Ovary (tissue), 9 donors: Measurements from ENCODE around the gene CPNE9. TPM values are rescaled to one million over a fixed set of nuclear protein-coding genes. Genes with fewer than 3 reads are reported as not detected.

ENCODE experiments used
- DNase-seq, 5 donors: peaks; one replicate each; pipeline ENCODE4 v3.0.0-alpha.2; 2019 to 2020
- H3K27ac ChIP-seq, 2 donors: fragments of 200-600 bp; one replicate each; pipeline versions ENCODE4 v1.5.1 to v1.8.0; 2019 to 2022
- H3K27me3 ChIP-seq: fragments of 200-600 bp; one replicate; pipeline ENCODE4 v1.8.0; 2022
- H3K36me3 ChIP-seq: fragments of 200-600 bp; sonication (generic); one replicate; pipeline ENCODE4 v1.5.1; 2019
- H3K4me1 ChIP-seq: one replicate; pipeline ENCODE4 v1.8.1; 2013; ENCODE audit warnings: mild to moderate bottlenecking, moderate library complexity; ENCODE audit not compliant: insufficient read depth
- H3K4me3 ChIP-seq: fragments of 200-600 bp; sonication (generic); one replicate; pipeline ENCODE4 v1.5.1; 2017
- H3K9me3 ChIP-seq, 2 donors: fragments of 200-600 bp in 1 of 2; sonication (generic) in 1 of 2; one replicate each; pipeline versions ENCODE4 v1.5.1 to v1.8.1; 2013 to 2019; ENCODE audit warnings: mild to moderate bottlenecking in 1 of 2, moderate library complexity in 1 of 2
- EP300 ChIP-seq: sonication (generic); formaldehyde crosslinking; IDR thresholded peaks from one replicate; pipeline ENCODE4 v1.6.1; 2017; ENCODE audit warnings: antibody characterized with exemption
- POLR2A ChIP-seq: fragments of 450-650 bp; IDR thresholded peaks from one replicate; pipeline ENCODE4 v1.6.1; 2017; ENCODE audit warnings: antibody characterized with exemption, mild to moderate bottlenecking, moderate library complexity
- WGBS, 3 donors: extraction: QIAGEN DNeasy Blood & Tissue Kit in 1 of 3; methylation state at CpG; one replicate each; pipeline versions ENCODE4 v1.1.5 to v1.1.7; 2013 to 2017; 5-methylcytosine and 5-hydroxymethylcytosine counted together
- intact Hi-C, 4 donors: fragments of 100-400 bp; cut with DNase I; formaldehyde crosslinking; loops; one replicate each; pipeline versions ENCODE4 v1.11.0 to v1.15.1; 2022 to 2023
- polyA plus RNA-seq, 2 donors: library from polyadenylated mRNA; stranded (reverse); fragments of 200-250 nt in 1 of 2; fragments of 350-450 nt in 1 of 2; fragmentation: Illumina TruSeq in 1 of 2; extraction: RNeasy Lipid Tissue Mini Kit (QIAGEN cat#74804) in 1 of 2; gene quantifications; one replicate each; pipeline ENCODE4 v1.2.3, GENCODE V29; 2013 to 2014
- total RNA-seq, 7 donors: library from RNA; depleted of rRNA in 2 of 7; stranded (reverse); fragments of >200 nt in 2 of 7; fragmentation: NEBNext Ultra II Directional in 3 of 7; extraction: Animal tissue kit (Norgen Biotek cat#: 25700) in 3 of 7; gene quantifications; one replicate each; pipeline versions ENCODE4 v1.1.0 to v1.2.4, GENCODE V29; 2016 to 2023
- TF ChIP-seq, protein P1 (sequence below), 3 donors: fragments of 450-650 bp in 2 of 3; fragments of 200-600 bp in 1 of 3; IDR thresholded peaks; one replicate each; pipeline versions ENCODE4 v1.5.1 to v1.8.0; 2016 to 2022; ENCODE audit warnings: antibody characterized with exemption in 3 of 3, mild to moderate bottlenecking in 1 of 3
- donor health status: DM: no; HTN: no; CAD: no; lungs with moderate emphysema.
- donor health status: DM: no; HTN: no; CAD: no.
- donor health status: Bipolar disorder and iron deficiency.
- donor health status: DM: yes; HTN: yes; CAD: no.
- donor health status: DM: no; HTN: no; CAD: no.
- donor health status: DM: yes; HTN: yes; CAD: no.

Gene CPNE9
- total and polyA plus RNA-seq, 9 donors, result 0.07 TPM; not detected in 8

DNA sequence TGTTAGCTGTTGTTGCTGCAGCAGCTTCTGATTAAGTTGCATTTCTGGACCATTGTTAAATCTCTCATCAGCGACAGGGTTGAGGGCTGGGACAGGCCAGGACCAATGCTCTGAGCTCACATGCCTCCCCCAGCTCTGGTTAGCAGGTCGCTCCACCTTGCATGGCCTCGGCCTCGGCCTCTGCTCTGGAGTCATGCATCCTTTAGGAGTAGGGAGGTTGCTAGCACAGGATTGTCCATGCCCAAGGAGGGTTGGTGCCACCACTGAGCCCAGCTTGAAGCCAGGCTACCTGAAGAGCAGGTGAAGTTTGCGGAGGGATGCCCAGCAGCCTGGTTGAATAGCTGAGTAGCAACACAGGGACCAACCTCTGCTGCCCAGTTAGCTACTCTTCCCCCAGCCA lies 11.2 kb upstream of the CPNE9 start:
- intact Hi-C loops, result no loop called here
- Histone ChIP-seq H3K27ac (no peak overlapping the region), H3K36me3 (no peaks in the 10 kb centered on the region), H3K4me3 (no peak overlapping the region), H3K9me3 (no peaks in the 10 kb centered on the region), H3K4me1 (peaks cover 1% of the 10 kb centered on the region), H3K27me3 (no peaks in the 10 kb centered on the region)
- no peak for DNase-seq
- no peak for TF ChIP-seq EP300
- TF ChIP-seq, protein P1, sequence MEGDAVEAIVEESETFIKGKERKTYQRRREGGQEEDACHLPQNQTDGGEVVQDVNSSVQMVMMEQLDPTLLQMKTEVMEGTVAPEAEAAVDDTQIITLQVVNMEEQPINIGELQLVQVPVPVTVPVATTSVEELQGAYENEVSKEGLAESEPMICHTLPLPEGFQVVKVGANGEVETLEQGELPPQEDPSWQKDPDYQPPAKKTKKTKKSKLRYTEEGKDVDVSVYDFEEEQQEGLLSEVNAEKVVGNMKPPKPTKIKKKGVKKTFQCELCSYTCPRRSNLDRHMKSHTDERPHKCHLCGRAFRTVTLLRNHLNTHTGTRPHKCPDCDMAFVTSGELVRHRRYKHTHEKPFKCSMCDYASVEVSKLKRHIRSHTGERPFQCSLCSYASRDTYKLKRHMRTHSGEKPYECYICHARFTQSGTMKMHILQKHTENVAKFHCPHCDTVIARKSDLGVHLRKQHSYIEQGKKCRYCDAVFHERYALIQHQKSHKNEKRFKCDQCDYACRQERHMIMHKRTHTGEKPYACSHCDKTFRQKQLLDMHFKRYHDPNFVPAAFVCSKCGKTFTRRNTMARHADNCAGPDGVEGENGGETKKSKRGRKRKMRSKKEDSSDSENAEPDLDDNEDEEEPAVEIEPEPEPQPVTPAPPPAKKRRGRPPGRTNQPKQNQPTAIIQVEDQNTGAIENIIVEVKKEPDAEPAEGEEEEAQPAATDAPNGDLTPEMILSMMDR (IDR thresholded peaks at IDR 0.05), result no peak
- no peak for TF ChIP-seq POLR2A
- 94 to 97% (median 95%) methylated on average over 5 of the region's 5 CpGs for WGBS, 3 donors

- Histone ChIP-seq H3K36me3 (no peaks in the 10 kb centered on the region), H3K9me3 (no peaks in the 10 kb centered on the region), H3K27ac (no peak overlapping the region), H3K27me3 (no peaks in the 10 kb centered on the region), H3K4me1 (no peaks in the 10 kb centered on the region), H3K4me3 (no peak overlapping the region)
- intact Hi-C loops, result no loop called here
- no peak for DNase-seq
- 87 to 94% (median 91%) methylated on average over 4 of the region's 4 CpGs for WGBS, 3 donors
- TF ChIP-seq, protein P1 (IDR thresholded peaks at IDR 0.05), result no peak
Observed at GRCh38 chr3:9695345-9695744, 8.3 kb upstream of the CPNE9 start.

DNA sequence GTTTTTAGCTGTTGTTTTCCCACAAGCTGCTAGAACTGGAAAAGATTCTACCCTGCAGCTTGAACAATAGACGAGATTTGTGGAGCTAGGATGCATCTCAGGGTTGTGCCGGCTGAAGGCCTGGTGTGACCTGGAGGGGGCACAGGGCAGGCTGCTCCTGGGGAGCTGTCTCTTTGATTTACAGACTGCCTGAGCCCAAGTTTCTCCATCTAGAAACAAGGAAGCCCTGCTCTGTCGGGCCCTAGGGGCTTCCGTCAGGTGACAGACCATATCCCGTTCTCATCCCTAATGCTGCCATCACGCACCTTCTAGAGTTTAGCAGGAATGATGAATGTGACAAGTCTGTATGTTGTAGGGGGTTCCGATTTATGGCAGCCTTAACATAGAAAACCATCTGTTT lies 7.9 kb upstream of the CPNE9 start:
- DNase-seq, result no peak
- TF ChIP-seq, protein P1 (IDR thresholded peaks at IDR 0.05), result no peak
- TF ChIP-seq EP300, result no peak
- no peak for TF ChIP-seq POLR2A
- H3K27ac ChIP-seq, result no peak overlapping the region
- no peaks in the 10 kb centered on the region for H3K4me1 ChIP-seq
- H3K27me3 ChIP-seq, result no peaks in the 10 kb centered on the region
- 73 to 82% (median 76%) methylated on average over 7 of the region's 7 CpGs for WGBS, 3 donors
- H3K4me3 ChIP-seq, result no peak overlapping the region
- intact Hi-C loops, result no loop called here
- H3K36me3 ChIP-seq, result no peaks in the 10 kb centered on the region
- H3K9me3 ChIP-seq, result no peaks in the 10 kb centered on the region

DNA sequence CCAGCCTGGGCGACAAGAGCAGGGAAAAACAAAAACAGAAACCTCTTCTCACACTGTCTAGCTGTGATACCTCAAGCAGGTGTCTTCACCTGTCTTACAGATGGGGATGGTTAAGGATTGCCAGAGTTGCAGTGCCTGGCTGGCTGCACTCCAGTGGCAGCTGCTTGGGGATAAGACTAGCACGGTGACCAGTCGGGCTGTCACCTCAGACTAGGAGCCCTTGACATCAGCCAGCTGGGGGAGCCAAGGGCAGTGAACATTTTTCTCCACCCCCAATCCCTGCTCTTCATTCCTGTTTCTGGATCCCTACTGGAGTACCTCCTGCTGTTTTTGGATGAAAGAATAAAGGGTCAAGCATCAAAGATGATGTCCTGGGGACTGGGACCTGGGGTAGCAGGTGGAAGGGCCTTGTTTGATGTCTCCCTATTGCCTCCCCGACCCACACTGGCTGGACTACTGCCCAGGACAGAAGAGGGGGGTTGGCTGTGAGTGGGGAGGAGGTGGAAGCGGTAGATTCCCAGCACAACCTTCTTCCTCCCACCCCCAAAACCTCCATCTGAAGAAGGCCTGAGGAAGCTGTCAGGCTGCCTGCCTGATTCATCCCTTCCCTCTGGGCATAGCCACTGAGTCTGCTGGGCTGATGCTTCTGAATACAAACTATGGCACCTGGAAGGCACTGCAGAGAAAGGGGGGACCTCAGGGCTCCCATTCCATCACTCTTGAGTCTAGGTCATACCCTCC lies 7.0 kb upstream of the CPNE9 start:
- H3K27me3 ChIP-seq, result no peaks in the 10 kb centered on the region
- 32 to 43% (median 33%) methylated on average over 5 of the region's 5 CpGs for WGBS, 3 donors
- TF ChIP-seq EP300 (no peak), POLR2A (no peak)
- TF ChIP-seq, protein P1 (IDR thresholded peaks at IDR 0.05), result no peak
- no peaks in the 10 kb centered on the region for H3K4me1 ChIP-seq
- H3K9me3 ChIP-seq, result no peaks in the 10 kb centered on the region
- no peaks in the 10 kb centered on the region for H3K36me3 ChIP-seq
- H3K4me3 ChIP-seq, result no peak overlapping the region
- H3K27ac ChIP-seq, result no peak overlapping the region
- no peak for DNase-seq
- intact Hi-C loops, result no loop called here
